Stimulated activated CD8-positive, alpha-beta memory T cell treated with anti-CD3 and anti-CD28 coated beads, Interleukin-7, amount 100 ng/mL, for 48 hours (primary cell): ENCODE data around the gene TBX1.

Source experiments
- DNase-seq, 2 donors: peaks; one replicate each; pipeline ENCODE4 v3.0.0-alpha.2; 2020; ENCODE audit warnings: low read depth in 1 of 2; ENCODE audit errors: extremely low read depth in 1 of 2

Gene TBX1

GRCh38 chr22:19751497-19752245, 8.9 kb upstream of the TBX1 start:
- no peak for DNase-seq

GRCh38 chr22:19753090-19753842, 7.3 kb upstream of the TBX1 start:
- DNase-seq = no peak

GRCh38 chr22:19753996-19754700, 6.4 kb upstream of the TBX1 start:
- no peak for DNase-seq

GRCh38 chr22:19754701-19755144, 5.9 kb upstream of the TBX1 start:
- DNase-seq = no peak

- DNase-seq = no peak
Measured at GRCh38 chr22:19755145-19755710, 5.3 kb upstream of the TBX1 start.

- no peak for DNase-seq
Measured at GRCh38 chr22:19755722-19756287, 4.8 kb upstream of the TBX1 start.

GRCh38 chr22:19756288-19757128, 4.1 kb upstream of the TBX1 start:
- DNase-seq = peak in 1 of 2 donors; percentile 32

- DNase-seq = no peak
Measured at GRCh38 chr22:19757140-19757984, 3.2 kb upstream of the TBX1 start.

GRCh38 chr22:19757985-19758895, 2.3 kb upstream of the TBX1 start:
- DNase-seq = no peak

GRCh38 chr22:19758896-19759426, 1.6 kb upstream of the TBX1 start:
- no peak for DNase-seq

GRCh38 chr22:19759427-19760057, 1.0 kb upstream of the TBX1 start:
- no peak for DNase-seq

GRCh38 chr22:19760951-19761724, 560 bp downstream of the TBX1 start:
- DNase-seq = no peak

- no peak for DNase-seq
Measured at GRCh38 chr22:19761725-19762567, 1.4 kb downstream of the TBX1 start.

- no peak for DNase-seq
Measured at GRCh38 chr22:19762568-19763457, 2.2 kb downstream of the TBX1 start.
